Activated CD4-positive, CD25-positive, alpha-beta regulatory T cell (primary cell): Measurements from ENCODE around the gene DBN1.

Source experiments
- DNase-seq, 4 experiments: peaks; one replicate each; lab custom pipeline; 2025; lab: John Stamatoyannopoulos, UW

DBN1 gene

DNA sequence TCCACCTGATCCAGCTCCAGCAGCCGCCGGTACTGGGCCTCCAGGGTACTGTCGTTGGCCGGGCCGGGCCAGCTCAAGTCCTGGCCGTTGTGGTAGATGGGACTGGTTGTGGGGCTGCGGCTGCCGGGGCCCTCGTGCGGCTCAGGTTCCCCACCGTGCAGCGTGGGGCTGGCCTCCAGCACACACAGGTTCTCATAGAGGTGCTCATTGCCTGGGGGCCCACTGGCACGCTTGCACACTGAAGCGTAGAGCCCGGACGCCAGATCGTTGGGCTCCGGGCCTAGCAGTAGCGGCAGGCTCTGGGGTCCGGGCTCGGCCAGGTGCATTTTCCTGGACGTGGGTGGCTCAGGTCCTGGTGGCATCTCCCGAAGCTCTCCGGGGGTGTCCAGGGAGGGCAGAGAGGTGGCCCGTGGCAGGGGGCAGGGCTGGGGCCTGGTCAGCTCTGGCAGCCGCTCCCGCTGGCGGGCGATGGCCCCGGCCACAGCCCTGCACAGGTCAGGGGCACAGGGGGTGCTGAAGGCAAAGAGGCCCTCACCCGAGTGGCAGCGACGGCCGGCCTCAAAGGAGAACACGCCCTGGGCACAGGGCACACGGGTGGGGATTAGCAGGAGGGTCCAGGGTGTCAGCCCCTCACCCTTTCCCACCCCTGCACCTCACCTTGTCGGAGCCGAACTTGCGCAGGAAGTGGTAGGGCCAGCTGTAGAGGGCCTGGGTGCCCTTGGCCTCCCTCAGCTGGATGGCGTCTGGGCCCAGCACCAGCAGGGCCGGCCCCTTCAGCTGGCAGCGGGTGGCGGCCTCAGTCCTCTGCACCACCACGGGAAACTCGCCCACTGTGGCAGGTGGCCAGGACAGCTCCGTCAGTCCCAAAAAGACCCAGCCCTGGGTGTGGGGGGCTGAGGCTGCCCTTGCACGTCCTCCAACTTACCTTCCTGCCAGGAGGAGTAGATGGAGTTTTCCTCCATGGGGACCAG lies 30.9 kb upstream of the DBN1 start:
- no peak for DNase-seq

GRCh38 chr5:177503351-177504085 lies 30.1 kb upstream of the DBN1 start:
- DNase-seq, result no peak

- DNase-seq, result no peak
Measured at GRCh38 chr5:177502886-177503285, 29.5 kb upstream of the DBN1 start.

DNA sequence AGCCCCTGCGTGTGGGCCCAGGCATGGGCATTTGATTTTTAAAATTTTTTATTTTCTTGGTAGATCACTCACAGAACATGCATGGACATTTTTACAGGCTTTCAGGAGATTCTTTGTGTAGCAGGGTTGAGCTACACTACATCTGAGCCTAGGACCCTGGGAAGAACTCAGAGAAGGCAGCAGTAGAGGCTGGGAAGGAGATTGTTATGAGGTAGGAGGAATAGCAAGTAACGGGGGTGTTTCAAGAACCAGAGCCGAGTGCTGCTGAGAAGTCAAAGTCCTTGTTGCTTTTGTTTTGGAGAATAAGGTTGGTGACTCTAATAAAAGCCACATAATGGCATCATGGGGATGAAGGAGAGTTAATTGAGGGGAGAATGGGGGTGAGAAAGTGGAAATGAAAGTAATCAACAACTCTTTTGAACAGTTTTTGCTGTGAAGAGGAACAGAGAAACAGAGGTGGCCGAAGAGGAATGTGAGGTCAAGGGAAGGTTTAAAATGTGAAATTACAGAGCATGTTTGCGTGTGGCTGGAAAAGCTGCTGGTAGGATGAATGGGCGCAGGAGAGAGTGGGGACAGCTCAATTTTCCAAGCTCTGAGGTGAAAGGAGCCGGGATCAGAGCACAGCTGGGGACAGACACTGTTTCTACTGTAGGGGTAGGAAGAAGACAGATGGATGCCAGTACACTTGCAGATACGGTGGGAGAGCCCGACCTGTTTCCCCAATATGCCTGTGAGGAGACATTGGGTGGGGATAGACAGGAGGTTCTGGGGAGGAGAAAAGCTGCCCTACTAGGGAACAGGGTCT lies 28.6 kb upstream of the DBN1 start:
- DNase-seq, result no peak

GRCh38 chr5:177500685-177501522 lies 27.5 kb upstream of the DBN1 start:
- peak; percentile 70 to 83 (median 76) for DNase-seq

DNA sequence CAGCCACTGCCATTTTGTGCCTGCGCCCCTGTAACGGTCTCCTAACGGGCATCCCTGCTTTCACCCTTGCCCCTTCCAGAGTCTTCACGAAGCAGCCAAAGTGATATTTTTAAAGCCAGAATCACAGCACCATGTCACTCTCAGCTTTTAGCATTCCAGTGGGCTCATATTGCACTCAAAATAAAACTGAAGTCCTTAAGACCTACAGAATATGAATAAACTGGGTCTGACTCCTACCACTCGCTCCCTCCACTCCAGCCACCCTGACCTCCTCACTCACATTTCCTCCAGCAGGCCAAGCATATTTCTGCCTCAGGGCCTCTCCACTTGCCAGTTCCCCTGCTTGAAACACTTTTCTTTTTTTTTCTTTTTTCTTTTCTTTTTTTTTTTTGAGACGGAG lies 26.4 kb upstream of the DBN1 start:
- DNase-seq, result no peak

- no peak for DNase-seq
Measured at GRCh38 chr5:177498013-177498787, 24.8 kb upstream of the DBN1 start.

DNA sequence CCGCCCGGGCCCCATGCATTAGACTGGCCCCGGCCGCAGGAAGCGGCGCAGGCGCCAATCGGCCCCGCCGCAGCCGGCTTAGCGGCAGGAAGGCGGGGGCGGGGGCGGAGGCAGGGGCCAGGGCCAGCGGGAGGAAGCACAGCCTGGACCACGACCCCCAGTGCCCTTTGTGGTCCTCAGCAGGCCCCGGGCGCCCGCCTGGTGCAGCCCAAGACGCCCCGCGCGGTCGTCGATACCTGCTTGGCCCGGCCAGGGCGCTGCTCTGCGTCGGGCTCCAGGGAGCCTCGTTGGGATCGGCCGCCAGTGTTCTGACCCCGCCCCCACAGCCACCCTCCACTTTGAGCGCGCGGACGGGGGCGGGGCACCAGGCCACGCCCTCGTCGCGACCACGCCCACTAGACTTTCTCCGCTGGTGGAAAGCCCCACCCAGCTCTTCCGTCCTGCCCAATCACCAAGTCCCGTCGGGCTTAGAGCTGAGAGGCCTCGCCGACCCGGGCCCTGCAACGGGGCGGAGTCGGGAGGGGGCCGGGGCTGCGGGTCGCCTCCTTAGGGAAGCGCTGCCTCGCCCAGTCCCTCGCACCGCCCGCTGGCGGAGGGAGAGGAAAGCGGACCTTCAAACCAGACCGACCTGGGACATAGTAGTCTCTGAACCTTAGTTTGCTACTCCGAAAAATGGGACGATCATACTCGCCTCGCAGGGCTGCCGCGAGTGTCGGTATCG lies 24.0 kb upstream of the DBN1 start, which contains the start of gene PDLIM7:
TSS of gene PDLIM7 (minus strand) at position 313 of the 721 bp plus-strand sequence. CDS start 1,092 bp downstream, outside the sequence.
- peak; percentile 85 to 89 (median 86) for DNase-seq

GRCh38 chr5:177496727-177497291 lies 23.4 kb upstream of the DBN1 start:
- no peak for DNase-seq

DNA sequence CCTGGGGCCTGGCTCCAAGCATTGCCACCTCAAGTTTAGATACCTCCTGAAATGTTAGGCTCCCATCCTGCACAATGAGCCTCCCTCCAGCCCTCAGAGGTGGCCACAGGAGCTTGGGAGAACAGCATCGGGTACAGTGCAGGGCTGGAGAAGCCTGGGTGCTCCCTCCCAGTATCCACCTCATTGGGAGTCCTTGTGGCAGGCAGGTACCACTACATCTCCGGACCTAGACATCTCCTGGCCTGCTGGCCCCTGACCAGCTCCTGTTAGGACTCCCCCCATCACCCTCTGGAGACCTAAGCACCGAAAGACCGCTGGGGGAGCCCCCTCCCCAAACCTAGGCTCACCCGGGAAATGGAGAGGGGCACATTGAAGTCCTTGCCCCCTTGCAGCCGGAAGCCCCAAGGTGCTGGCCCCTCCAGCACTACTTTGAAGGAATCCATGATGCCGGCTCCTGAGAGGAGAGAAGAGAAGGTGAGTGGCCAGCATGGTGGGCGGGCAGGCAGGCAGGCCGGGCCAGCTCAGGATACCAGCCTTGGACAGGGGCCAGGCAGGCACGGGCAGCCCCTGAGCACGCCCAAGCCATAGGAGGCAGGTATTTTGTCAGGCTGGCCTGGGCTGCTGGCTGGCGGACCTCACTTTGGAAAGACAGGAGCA lies 22.8 kb upstream of the DBN1 start:
- no peak for DNase-seq

DNA sequence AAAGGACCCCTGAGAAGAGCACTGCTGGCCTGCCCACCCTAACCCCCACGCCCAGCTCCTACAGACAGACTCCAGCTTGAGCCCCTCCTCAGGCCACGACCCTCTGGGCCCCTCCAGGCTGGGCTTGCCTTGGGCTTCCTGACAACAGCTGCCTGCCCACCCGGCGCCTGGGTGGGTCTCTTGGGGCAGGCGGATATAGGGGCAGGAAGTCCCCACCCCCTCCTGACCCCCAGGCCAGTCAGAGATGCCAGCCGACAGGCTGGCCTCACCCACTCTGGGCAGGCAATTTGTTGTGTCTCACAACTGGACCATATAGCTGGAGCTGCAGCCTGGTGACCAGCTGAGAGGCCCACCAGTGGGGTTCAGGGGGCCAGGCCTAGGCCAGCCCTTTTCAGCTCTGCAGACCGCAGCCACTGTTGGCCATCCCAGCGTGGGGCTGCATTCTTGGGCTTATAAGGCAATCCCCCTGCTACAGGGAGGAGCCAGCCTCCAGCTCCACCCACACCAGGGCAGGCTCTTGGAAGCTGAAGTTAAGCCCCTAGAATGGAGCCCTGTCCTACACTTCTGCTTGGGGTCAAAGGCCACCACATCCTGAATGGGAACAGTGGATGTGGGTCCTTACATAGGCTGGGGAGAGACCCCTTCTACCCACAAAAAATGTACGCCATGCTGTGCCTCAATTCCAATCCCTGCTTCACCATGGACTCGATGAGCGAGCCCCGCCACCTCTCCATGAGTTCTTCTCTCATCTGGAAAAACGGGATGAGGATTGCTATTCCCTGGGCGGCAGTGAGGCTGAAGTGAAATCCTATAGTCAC lies 22.0 kb upstream of the DBN1 start:
- no peak for DNase-seq

- DNase-seq, result no peak
Measured at GRCh38 chr5:177494346-177495195, 21.1 kb upstream of the DBN1 start.

GRCh38 chr5:177493795-177494345 lies 20.4 kb upstream of the DBN1 start:
- DNase-seq, result no peak

DNA sequence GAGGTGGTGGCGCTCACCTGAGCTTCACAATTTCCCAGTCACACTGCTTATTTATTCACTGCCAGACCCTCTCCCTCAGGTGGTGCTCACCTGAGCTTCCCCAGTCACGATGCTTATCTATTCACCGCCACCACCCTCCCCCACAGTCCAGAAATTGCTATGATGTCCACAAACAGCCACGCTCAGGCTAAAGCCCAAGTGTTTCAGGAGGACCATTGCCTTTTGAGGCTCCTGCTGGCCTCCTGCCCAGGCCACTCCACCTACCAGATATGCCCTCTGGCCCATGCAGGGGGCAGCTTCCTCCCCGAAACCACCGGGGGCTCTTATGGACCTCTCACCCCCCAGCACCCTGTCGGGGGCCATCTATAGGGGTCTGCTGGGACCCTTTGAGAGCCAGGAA lies 19.4 kb upstream of the DBN1 start:
- no peak for DNase-seq

GRCh38 chr5:177491983-177492746 lies 18.7 kb upstream of the DBN1 start:
- DNase-seq, result no peak

DNA sequence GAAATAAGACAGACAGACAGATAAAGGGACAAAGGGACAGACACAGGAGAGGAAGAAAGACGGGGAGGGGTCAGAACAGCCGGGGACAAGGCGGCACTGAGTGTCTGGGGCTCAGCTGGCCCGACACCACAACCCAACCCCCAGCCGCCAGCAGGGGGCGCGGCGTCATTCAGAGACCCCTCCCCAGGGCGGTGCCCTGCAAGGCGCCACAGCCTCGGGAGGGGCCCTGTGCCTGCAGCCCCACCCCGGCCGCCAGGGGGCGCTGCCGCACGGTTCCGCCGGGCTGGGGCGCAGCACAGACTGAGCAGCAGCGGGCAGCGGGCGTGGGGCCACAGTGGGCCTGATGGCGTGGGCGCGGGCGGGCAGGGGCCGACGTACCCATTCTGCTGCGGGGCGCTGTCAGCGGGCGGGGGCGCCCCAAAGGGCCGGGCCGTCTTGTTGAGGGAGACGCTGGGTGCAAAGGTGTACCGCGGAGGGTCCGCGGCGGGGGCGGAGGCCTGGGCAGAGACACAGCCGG lies 18.1 kb upstream of the DBN1 start:
- no peak for DNase-seq
